ENCODE data around the gene SLC47A1. TPM values are rescaled to one million over a fixed set of nuclear protein-coding genes. Genes with fewer than 3 reads are reported as not detected.

SLC47A1 gene
- total and polyA plus RNA-seq, 8 donors, result 0.25 to 1.3 (median 0.81) TPM; not detected in 2

DNA sequence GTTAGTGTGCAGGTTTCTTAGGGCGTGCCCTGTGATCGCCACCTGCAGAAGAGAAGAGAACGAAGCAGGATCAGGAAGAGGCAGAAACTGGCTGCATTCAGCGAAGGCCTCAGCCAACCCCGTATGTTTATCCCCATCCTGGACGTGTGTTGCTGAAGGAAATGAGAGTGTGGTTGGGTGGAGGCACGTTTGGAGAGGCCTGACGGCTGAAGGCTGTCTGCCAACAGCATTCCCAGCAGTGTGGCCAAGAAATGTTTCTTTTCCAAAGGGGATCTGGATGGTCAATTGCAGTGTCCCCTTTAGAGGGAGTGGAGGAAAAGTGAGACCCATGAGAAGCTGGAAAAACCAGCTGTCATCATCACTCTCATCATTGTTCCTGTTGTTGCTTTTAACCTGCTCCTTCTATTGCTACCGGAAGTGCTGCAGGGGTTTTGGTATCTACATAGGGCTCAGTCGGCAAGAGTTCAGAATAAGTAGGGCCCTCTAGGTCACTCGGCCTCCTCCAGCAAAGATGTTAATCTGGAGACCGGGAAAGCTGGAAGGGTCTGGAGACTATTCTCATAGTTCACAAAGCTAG, 46.5 kb upstream of the SLC47A1 start:
- no peaks in the 10 kb centered on the region for H3K27me3 ChIP-seq
- H3K4me1 ChIP-seq, result peaks cover 0 to 24% (median 8%) of the 10 kb centered on the region in 4 donors
- peak overlapping the region in 3 of 5 donors; percentile 31 to 46 (median 31) for H3K27ac ChIP-seq
- WGBS, 5 donors, result 42 to 62% (median 53%) methylated on average over 12 of the region's 12 CpGs
- H3K4me3 ChIP-seq, result no peak overlapping the region
- intact Hi-C loops (cut with DNase I; ENCODE audit: low total_unique reads), result no loop called here
- no peaks in the 10 kb centered on the region for H3K9me3 ChIP-seq
- TF ChIP-seq CTCF (IDR thresholded peaks at IDR 0.05), result no peak
- no peak for TF ChIP-seq POLR2A (IDR thresholded peaks at IDR 0.05)
- TF ChIP-seq EP300 (IDR thresholded peaks at IDR 0.05), result no peak
- TF ChIP-seq POLR2AphosphoS5 (IDR thresholded peaks at IDR 0.05), result no peak
- peak in 1 of 2 donors; percentile 74 for DNase-seq
- no peaks in the 10 kb centered on the region for H3K36me3 ChIP-seq

DNA sequence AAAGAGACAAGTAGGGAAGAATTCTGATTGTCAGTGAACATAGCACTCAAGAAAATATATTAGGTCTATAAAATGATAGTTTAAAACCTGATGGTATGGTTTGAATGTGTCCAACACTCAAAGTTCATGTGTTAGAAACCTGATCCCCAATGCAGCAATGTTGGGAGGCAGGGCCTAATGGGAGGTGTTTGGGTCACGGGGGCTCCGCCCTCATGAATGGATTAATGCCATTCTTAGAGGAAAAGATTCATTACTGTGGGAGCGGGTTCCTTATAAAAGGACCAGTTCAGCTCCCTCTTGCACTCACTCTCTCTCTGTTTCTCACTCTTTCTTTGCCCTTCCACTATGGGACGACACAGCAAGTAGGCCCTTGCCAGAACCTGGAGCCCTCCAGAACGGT, 41.5 kb upstream of the SLC47A1 start:
- Histone ChIP-seq H3K27ac (no peak overlapping the region), H3K27me3 (no peaks in the 10 kb centered on the region), H3K9me3 (no peaks in the 10 kb centered on the region), H3K4me3 (no peak overlapping the region), H3K36me3 (no peaks in the 10 kb centered on the region), H3K4me1 (peaks cover 0 to 10% (median 1%) of the 10 kb centered on the region in 4 donors)
- no peak for DNase-seq
- no peak for TF ChIP-seq CTCF (IDR thresholded peaks at IDR 0.05)
- 73 to 92% (median 83%) methylated on average over 5 of the region's 5 CpGs for WGBS, 5 donors
- intact Hi-C loops (cut with DNase I; ENCODE audit: low total_unique reads), result no loop called here

DNA sequence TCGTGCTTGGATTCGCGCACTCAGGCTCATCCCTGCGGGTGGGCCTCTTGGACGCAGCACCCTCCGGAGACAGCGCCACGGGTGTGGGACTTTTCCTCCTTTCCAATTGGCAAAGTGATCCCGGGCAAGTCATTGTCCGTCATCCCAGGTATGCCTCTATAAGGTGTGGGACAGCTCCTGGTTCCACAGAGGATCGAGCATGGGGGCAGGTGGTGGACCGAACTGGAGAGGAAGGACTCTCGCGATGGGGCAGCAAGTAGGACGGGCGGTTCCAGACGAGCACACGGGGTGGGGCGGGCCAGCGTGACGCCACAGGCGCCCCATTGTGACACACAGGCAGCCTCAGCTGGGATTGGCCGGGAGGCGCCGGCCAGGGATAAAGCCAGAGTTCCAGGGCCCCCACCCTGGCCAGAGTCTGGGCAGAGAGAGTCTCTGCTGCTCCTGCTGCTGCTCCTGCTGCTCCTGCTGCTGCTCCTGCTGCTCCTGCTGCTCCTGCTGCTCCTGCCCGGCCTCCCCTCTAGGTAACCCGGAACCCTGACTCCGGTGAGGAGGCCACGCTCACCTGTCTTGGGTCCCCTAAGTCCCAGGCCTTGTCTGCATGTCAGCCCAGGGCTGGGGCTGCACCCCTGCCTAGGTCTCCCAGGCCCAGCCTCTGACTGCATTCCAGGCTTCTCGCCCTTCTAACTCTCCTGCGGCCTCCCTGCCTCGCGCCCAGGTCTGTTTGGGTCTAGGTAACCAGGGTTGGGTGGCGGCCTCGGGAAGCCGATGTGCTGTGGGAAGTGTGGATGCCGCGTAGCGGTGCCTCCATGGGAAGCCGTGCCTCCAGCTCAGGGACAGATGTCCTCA, 38.5 kb upstream of the SLC47A1 start:
- Histone ChIP-seq H3K4me1 (no peaks in the 10 kb centered on the region), H3K9me3 (no peaks in the 10 kb centered on the region), H3K27me3 (no peaks in the 10 kb centered on the region), H3K4me3 (no peak overlapping the region), H3K36me3 (no peaks in the 10 kb centered on the region), H3K27ac (no peak overlapping the region)
- TF ChIP-seq POLR2A (IDR thresholded peaks at IDR 0.05) (no peak), EP300 (IDR thresholded peaks at IDR 0.05) (no peak), CTCF (IDR thresholded peaks at IDR 0.05) (no peak), POLR2AphosphoS5 (IDR thresholded peaks at IDR 0.05) (no peak)
- no peak for DNase-seq
- intact Hi-C loops (cut with DNase I; ENCODE audit: low total_unique reads), result no loop called here
- 88 to 95% (median 93%) methylated on average over 36 to 40 of the region's 40 CpGs for WGBS, 5 donors

DNA sequence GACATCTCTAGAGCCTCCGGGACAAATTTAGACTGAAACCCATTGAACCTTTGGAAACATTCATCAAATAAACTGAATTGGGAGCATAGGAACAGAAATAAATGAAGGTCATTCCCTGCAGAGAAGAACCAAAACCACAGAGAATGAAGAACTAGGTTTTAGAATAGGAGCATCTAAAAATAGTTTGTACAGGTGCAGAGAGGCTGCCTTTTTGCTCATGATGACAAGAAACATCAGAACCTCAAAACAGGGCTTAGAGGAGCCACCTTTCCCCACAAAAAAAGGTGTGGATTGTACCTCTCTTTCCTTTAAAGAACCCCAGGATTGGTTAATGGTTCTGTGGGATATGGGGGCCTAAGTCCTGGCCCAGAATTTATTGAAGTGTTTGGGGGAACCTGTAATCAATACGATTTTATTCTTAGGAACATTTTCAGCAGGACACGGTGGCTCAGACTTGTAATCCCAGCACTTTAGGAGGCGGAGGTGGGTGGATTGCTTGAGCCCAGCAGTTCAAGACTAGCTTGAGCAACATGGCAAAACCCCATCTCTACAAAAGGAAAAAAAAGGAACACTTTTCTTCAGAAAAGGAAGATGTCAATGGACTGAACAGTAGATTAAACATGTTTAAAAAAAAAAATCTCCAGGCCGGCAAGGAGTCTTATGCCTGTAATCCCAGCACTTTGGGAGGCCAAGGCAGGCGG, 37.7 kb upstream of the SLC47A1 start:
- Histone ChIP-seq H3K27ac (no peak overlapping the region), H3K27me3 (no peaks in the 10 kb centered on the region), H3K36me3 (no peaks in the 10 kb centered on the region), H3K4me3 (no peak overlapping the region), H3K9me3 (no peaks in the 10 kb centered on the region), H3K4me1 (no peaks in the 10 kb centered on the region)
- TF ChIP-seq EP300 (IDR thresholded peaks at IDR 0.05), result no peak
- TF ChIP-seq POLR2A (IDR thresholded peaks at IDR 0.05), result no peak
- no peak for TF ChIP-seq CTCF (IDR thresholded peaks at IDR 0.05)
- no peak for TF ChIP-seq POLR2AphosphoS5 (IDR thresholded peaks at IDR 0.05)
- 85 to 92% (median 89%) methylated on average over 6 of the region's 6 CpGs for WGBS, 5 donors
- intact Hi-C loops (cut with DNase I; ENCODE audit: low total_unique reads), result no loop called here
- no peak for DNase-seq

Measured in stomach (tissue), 9 donors.